Esophagus squamous epithelium (tissue), 4 donors: Measurements from ENCODE around the gene CBX6.

Experiments used
- CTCF ChIP-seq, 6 experiments: fragments of 450-650 bp in 4 of 6; fragments of 200-600 bp in 2 of 6; sonication (generic) in 2 of 6; IDR thresholded peaks; one replicate each; pipeline ENCODE4 v1.5.1; 2016 to 2019; ENCODE audit warnings: antibody characterized with exemption in 6 of 6, mild to moderate bottlenecking in 4 of 6, moderate library complexity in 4 of 6
- POLR2A ChIP-seq, 4 donors: fragments of 450-650 bp; IDR thresholded peaks; one replicate each; pipeline ENCODE4 v1.6.1; 2017; ENCODE audit warnings: antibody characterized with exemption in 4 of 4, mild to moderate bottlenecking in 4 of 4, moderate library complexity in 3 of 4

- no peak for TF ChIP-seq CTCF (IDR thresholded peaks at IDR 0.05)
- TF ChIP-seq POLR2A (IDR thresholded peaks at IDR 0.05), result no peak
Observed at GRCh38 chr22:38834215-38834953, 37.6 kb downstream of the CBX6 start.
